Skin epidermis (tissue), 12 donors: ENCODE measurements around the gene FSTL5.
"Not testable (repeated sequence)": the region's sequence is repeated elsewhere in the genome, so short reads cannot be mapped to it uniquely, and the experiment has no call there.

ENCODE experiments used
- H3K27ac ChIP-seq, 21 experiments: fragments of 200-600 bp; sonication (generic) in 11 of 21; one replicate each; pipeline ENCODE4 v1.5.0; 2020; ENCODE audit warnings: mild to moderate bottlenecking in 3 of 21, inconsistent platforms in 2 of 21, moderate library complexity in 2 of 21
- H3K4me3 ChIP-seq, 7 experiments: fragments of 200-600 bp; sonication (generic) in 2 of 7; one replicate each; pipeline ENCODE4 v1.5.0; 2020; ENCODE audit warnings: inconsistent platforms in 2 of 7, mild to moderate bottlenecking in 2 of 7, moderate library complexity in 1 of 7

FSTL5 gene

GRCh38 chr4:162104459-162105124, 59.2 kb downstream of the FSTL5 start:
- Histone ChIP-seq H3K27ac (no peak overlapping the region), H3K4me3 (no peak overlapping the region)

GRCh38 chr4:162103908-162104307, 59.9 kb downstream of the FSTL5 start:
- not testable (repeated sequence) for H3K4me3 ChIP-seq, H3K27ac ChIP-seq

- no peak overlapping the region for H3K27ac ChIP-seq
- no peak overlapping the region for H3K4me3 ChIP-seq
Measured at GRCh38 chr4:162102713-162103112, 61.1 kb downstream of the FSTL5 start.

GRCh38 chr4:162101337-162101736, 62.5 kb downstream of the FSTL5 start:
- Histone ChIP-seq H3K4me3 (no peak overlapping the region), H3K27ac (no peak overlapping the region)

GRCh38 chr4:162075726-162076125, 88.1 kb downstream of the FSTL5 start:
- no peak overlapping the region for H3K4me3 ChIP-seq
- no peak overlapping the region for H3K27ac ChIP-seq

- H3K4me3 ChIP-seq = no peak overlapping the region
- no peak overlapping the region for H3K27ac ChIP-seq
Measured at GRCh38 chr4:162061214-162061613, 102.6 kb downstream of the FSTL5 start.

- no peak overlapping the region for H3K27ac ChIP-seq
Measured at GRCh38 chr4:162059656-162060055, 104.1 kb downstream of the FSTL5 start.

GRCh38 chr4:162056990-162057389, 106.8 kb downstream of the FSTL5 start:
- no peak overlapping the region for H3K4me3 ChIP-seq
- H3K27ac ChIP-seq = no peak overlapping the region

More at GRCh38 chr4:162059656-162060055, 104.1 kb downstream of the FSTL5 start:
- H3K4me3 ChIP-seq = no peak overlapping the region

GRCh38 chr4:162046135-162046534, 117.7 kb downstream of the FSTL5 start:
- H3K4me3 ChIP-seq = no peak overlapping the region

GRCh38 chr4:162038112-162038511, 125.7 kb downstream of the FSTL5 start:
- Histone ChIP-seq H3K27ac (no peak overlapping the region), H3K4me3 (no peak overlapping the region)

More at GRCh38 chr4:162046135-162046534, 117.7 kb downstream of the FSTL5 start:
- H3K27ac ChIP-seq = no peak overlapping the region

- H3K4me3 ChIP-seq = no peak overlapping the region
Measured at GRCh38 chr4:162017863-162018262, 145.9 kb downstream of the FSTL5 start.

GRCh38 chr4:162016991-162017390, 146.8 kb downstream of the FSTL5 start:
- no peak overlapping the region for H3K4me3 ChIP-seq
- no peak overlapping the region for H3K27ac ChIP-seq

More at GRCh38 chr4:162017863-162018262, 145.9 kb downstream of the FSTL5 start:
- no peak overlapping the region for H3K27ac ChIP-seq

GRCh38 chr4:162016219-162016618, 147.6 kb downstream of the FSTL5 start:
- no peak overlapping the region for H3K27ac ChIP-seq
- no peak overlapping the region for H3K4me3 ChIP-seq

GRCh38 chr4:162015090-162015489, 148.7 kb downstream of the FSTL5 start:
- H3K4me3 ChIP-seq = no peak overlapping the region
- H3K27ac ChIP-seq = no peak overlapping the region

GRCh38 chr4:162011089-162011488, 152.7 kb downstream of the FSTL5 start:
- no peak overlapping the region for H3K4me3 ChIP-seq
- no peak overlapping the region for H3K27ac ChIP-seq

- no peak overlapping the region for H3K4me3 ChIP-seq
- no peak overlapping the region for H3K27ac ChIP-seq
Measured at GRCh38 chr4:162010362-162010761, 153.4 kb downstream of the FSTL5 start.

- H3K27ac ChIP-seq = no peak overlapping the region
- no peak overlapping the region for H3K4me3 ChIP-seq
Measured at GRCh38 chr4:161992317-161992716, 171.5 kb downstream of the FSTL5 start.

- H3K4me3 ChIP-seq = no peak overlapping the region
Measured at GRCh38 chr4:161991811-161992210, 172.0 kb downstream of the FSTL5 start.

GRCh38 chr4:161990721-161991120, 173.1 kb downstream of the FSTL5 start:
- Histone ChIP-seq H3K4me3 (no peak overlapping the region), H3K27ac (no peak overlapping the region)

More at GRCh38 chr4:161991811-161992210, 172.0 kb downstream of the FSTL5 start:
- no peak overlapping the region for H3K27ac ChIP-seq

- no peak overlapping the region for H3K27ac ChIP-seq
- H3K4me3 ChIP-seq = no peak overlapping the region
Measured at GRCh38 chr4:161988946-161989345, 174.9 kb downstream of the FSTL5 start.

GRCh38 chr4:161987611-161988010, 176.2 kb downstream of the FSTL5 start:
- Histone ChIP-seq H3K4me3 (no peak overlapping the region), H3K27ac (no peak overlapping the region)

- Histone ChIP-seq H3K4me3 (no peak overlapping the region), H3K27ac (no peak overlapping the region)
Measured at GRCh38 chr4:161952382-161952781, 211.4 kb downstream of the FSTL5 start.
